HCT116 (cell line): Measurements from ENCODE around the gene GOLGA8K. TPM values are rescaled to one million over a fixed set of nuclear protein-coding genes. Genes with fewer than 3 reads are reported as not detected.
A peak's percentile ranks its signal among the peaks of the same experiment; 100 is the strongest.
"Not testable (repeated sequence)": the region's sequence is repeated elsewhere in the genome, so short reads cannot be mapped to it uniquely, and the experiment has no call there.

Experiments used
- ATAC-seq: fragments of 200-7000 bp; cut with Tn5 transposase; 2 replicates; pipeline ENCODE4 v1.9.1; 2020; ENCODE audit warnings: mild to moderate bottlenecking, moderate library complexity
- BruUV-seq: library from RNA; stranded (reverse); fragments of 400-500 nt; replicated peaks from 2 replicates; lab custom pipeline; 2021; lab: Mats Ljungman, UMichigan
- CTCF ChIA-PET: fragments of 300-600 bp; sonication (Branson Sonifier 250); formaldehyde crosslinking; loops from one replicate; lab custom pipeline; 2021; ENCODE audit warnings: antibody characterized with exemption; lab: Charles Lee
- POLR2A ChIA-PET: fragments of 300-600, 350-600 bp; sonication (Branson Sonifier 250); formaldehyde crosslinking; loops from one replicate; lab custom pipeline; 2021; ENCODE audit warnings: antibody characterized with exemption; lab: Charles Lee
- RAD21 ChIA-PET, 2 experiments: fragments of 300-600 bp; sonication (Branson Sonifier 250); formaldehyde crosslinking; loops; one replicate each; lab custom pipeline; 2023; ENCODE audit warnings: low total read pairs in 2 of 2; ENCODE audit not compliant: uncharacterized antibody in 2 of 2, unreplicated experiment in 2 of 2, low non-redundant PET in 1 of 2; lab: Charles Lee
- DNase-seq: peaks from one replicate; pipeline ENCODE4 v3.0.0-alpha.2; 2010; ENCODE audit warnings: low read depth, low spot score
- H2AFZ ChIP-seq: fragments of 200-600 bp; shearing (Covaris generic), sonication (generic); 2 replicates; pipeline ENCODE4 v1.6.1; 2017; ENCODE audit warnings: low read depth, mixed run types, mixed read lengths, antibody characterized with exemption, low read length; ENCODE audit not compliant: poor library complexity, severe bottlenecking
- H3K27ac ChIP-seq: 2 replicates; pipeline ENCODE4 v1.5.1; 2012; ENCODE audit warnings: low read depth, low read length
- H3K27me3 ChIP-seq: fragments of 200-600 bp; sonication (generic); 2 replicates; pipeline ENCODE4 v1.6.1; 2016; ENCODE audit warnings: mixed run types, low read length, mixed read lengths; ENCODE audit not compliant: insufficient read depth
- H3K36me3 ChIP-seq, 2 experiments: fragments of 200-500 bp in 1 of 2; fragments of 200-600 bp in 1 of 2; sonication (Bioruptor generic) in 1 of 2; sonication (generic) in 1 of 2; 2 replicates each; pipeline versions ENCODE4 v1.5.1 to v1.6.1; 2014 to 2016; ENCODE audit warnings: low read length in 2 of 2, inconsistent platforms in 1 of 2, mixed read lengths in 1 of 2, mixed run types in 1 of 2; ENCODE audit not compliant: insufficient read depth in 2 of 2, control insufficient read depth in 1 of 2
- H3K4me1 ChIP-seq, 2 experiments: fragments of 200-600 bp in 1 of 2; sonication (generic) in 1 of 2; 2 replicates each; pipeline versions ENCODE4 v1.5.1 to v1.6.1; 2012 to 2017; ENCODE audit warnings: low read length in 2 of 2, inconsistent platforms in 1 of 2, mild to moderate bottlenecking in 1 of 2, mixed read lengths in 1 of 2, mixed run types in 1 of 2, moderate library complexity in 1 of 2; ENCODE audit not compliant: insufficient read depth in 2 of 2, control insufficient read depth in 1 of 2
- H3K4me2 ChIP-seq: fragments of 200-600 bp; sonication (generic); 2 replicates; pipeline ENCODE4 v1.6.1; 2017; ENCODE audit warnings: mixed run types, low read length, mixed read lengths
- H3K4me3 ChIP-seq, 2 experiments: fragments of 200-600 bp in 1 of 2; sonication (generic) in 1 of 2; replicated peaks in 1 of 2; 2 replicates each; pipeline ENCODE4 v1.5.1; 2011 to 2016; ENCODE audit warnings: low read length in 2 of 2, control low read depth in 1 of 2, low read depth in 1 of 2, mild to moderate bottlenecking in 1 of 2, mixed read lengths in 1 of 2, mixed run types in 1 of 2
- H3K79me2 ChIP-seq: fragments of 200-600 bp; sonication (generic); 2 replicates; pipeline ENCODE4 v1.6.1; 2017; ENCODE audit warnings: mild to moderate bottlenecking, mixed run types, low read length, moderate library complexity, mixed read lengths; ENCODE audit not compliant: insufficient read depth
- H3K9ac ChIP-seq: fragments of 200-600 bp; sonication (generic); 2 replicates; pipeline ENCODE4 v1.6.1; 2016; ENCODE audit warnings: low read length, mixed read lengths
- H3K9me2 ChIP-seq: fragments of 200-600 bp; sonication (generic), shearing (Covaris generic); 2 replicates; pipeline ENCODE4 v1.6.1; 2017; ENCODE audit warnings: mixed run types, mild to moderate bottlenecking, moderate library complexity; ENCODE audit not compliant: insufficient read depth
- H3K9me3 ChIP-seq, 2 experiments: fragments of 200-500 bp in 1 of 2; fragments of 200-600 bp in 1 of 2; sonication (Bioruptor generic) in 1 of 2; sonication (generic) in 1 of 2; 2 replicates each; pipeline ENCODE4 v1.6.1; 2014 to 2017; ENCODE audit warnings: low read length in 2 of 2, mixed read lengths in 2 of 2, inconsistent platforms in 1 of 2, low read depth in 1 of 2, mild to moderate bottlenecking in 1 of 2, mixed run types in 1 of 2, moderate library complexity in 1 of 2; ENCODE audit not compliant: control insufficient read depth in 1 of 2, insufficient read depth in 1 of 2
- H4K20me1 ChIP-seq: fragments of 200-600 bp; sonication (generic), shearing (Covaris generic); 2 replicates; pipeline ENCODE4 v1.6.1; 2017; ENCODE audit warnings: mixed run types, mild to moderate bottlenecking, moderate library complexity; ENCODE audit not compliant: insufficient read depth
- intact Hi-C: fragments of 100-400 bp; cut with micrococcal nuclease; formaldehyde crosslinking; loops from 2 replicates; pipeline ENCODE4 v1.10.0; 2022
- total RNA-seq: library from RNA; stranded (reverse); gene quantifications from one replicate; pipeline ENCODE4 v1.2.1, GENCODE V29; 2021; ENCODE audit not compliant: unreplicated experiment

GOLGA8K gene
- total RNA-seq, 1 experiment from 2014 or later: 3.3 TPM

DNA sequence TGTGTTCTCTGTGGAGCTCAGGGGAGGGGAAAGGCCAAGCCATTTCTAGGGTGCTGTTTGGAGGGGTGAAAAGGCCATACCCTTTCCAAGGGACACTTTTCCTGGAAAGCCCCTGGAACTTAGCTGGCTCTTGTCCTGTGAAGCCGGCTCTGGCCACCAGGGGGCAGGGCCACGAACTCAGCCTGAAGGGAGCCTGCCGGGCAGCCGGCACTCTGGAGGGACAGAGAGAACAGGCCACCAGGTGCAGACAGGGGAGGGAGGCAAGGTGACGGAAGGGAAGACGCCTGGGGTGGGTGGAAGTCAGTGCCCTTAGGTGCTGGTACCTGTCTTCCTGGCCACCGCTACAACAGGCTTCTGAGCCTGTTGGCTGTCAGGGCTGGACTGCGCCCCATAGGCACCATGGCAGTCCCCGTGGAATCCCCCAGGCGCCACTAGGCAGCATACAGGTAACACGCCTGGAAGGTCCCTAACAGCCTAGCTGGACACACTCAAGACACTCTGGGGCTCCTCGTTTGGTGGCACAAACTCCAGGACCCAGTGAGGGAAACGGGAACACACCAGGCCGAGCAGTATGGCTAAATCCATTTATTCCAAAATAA, 14.9 kb downstream of the GOLGA8K start:
- H3K79me2 ChIP-seq, BruUV-seq, RAD21 ChIA-PET, H3K27me3 ChIP-seq, H3K9me3 ChIP-seq, POLR2A ChIA-PET, H3K4me1 ChIP-seq, DNase-seq, H3K4me2 ChIP-seq, H3K27ac ChIP-seq, H3K9ac ChIP-seq, H3K4me3 ChIP-seq, intact Hi-C loops, H2AFZ ChIP-seq, H4K20me1 ChIP-seq, H3K9me2 ChIP-seq, H3K36me3 ChIP-seq, CTCF ChIA-PET: not testable (repeated sequence)
- ATAC-seq: peak; percentile 93

- RAD21 ChIA-PET, DNase-seq: not testable (repeated sequence)
Measured at GRCh38 chr15:32385823-32386495, 17.1 kb downstream of the GOLGA8K start.

GRCh38 chr15:32374185-32374584, 28.9 kb downstream of the GOLGA8K start:
- H3K9me3 ChIP-seq, H3K4me2 ChIP-seq, H3K4me1 ChIP-seq, H3K27me3 ChIP-seq, H3K27ac ChIP-seq, intact Hi-C loops, DNase-seq, RAD21 ChIA-PET, BruUV-seq, H4K20me1 ChIP-seq, POLR2A ChIA-PET, H3K36me3 ChIP-seq, H3K79me2 ChIP-seq, H3K9me2 ChIP-seq, H3K9ac ChIP-seq, H2AFZ ChIP-seq, ATAC-seq, CTCF ChIA-PET, H3K4me3 ChIP-seq: not testable (repeated sequence)

More at GRCh38 chr15:32385823-32386495, 17.1 kb downstream of the GOLGA8K start:
- CTCF ChIA-PET, H3K36me3 ChIP-seq, H2AFZ ChIP-seq, H3K27me3 ChIP-seq, H3K9me2 ChIP-seq, H4K20me1 ChIP-seq, BruUV-seq, H3K4me3 ChIP-seq, H3K9me3 ChIP-seq, intact Hi-C loops, H3K9ac ChIP-seq, POLR2A ChIA-PET, ATAC-seq, H3K27ac ChIP-seq, H3K79me2 ChIP-seq, H3K4me2 ChIP-seq, H3K4me1 ChIP-seq: not testable (repeated sequence)

GRCh38 chr15:32373707-32374106, 29.4 kb downstream of the GOLGA8K start:
- H3K4me1 ChIP-seq, RAD21 ChIA-PET, BruUV-seq, intact Hi-C loops, ATAC-seq, H2AFZ ChIP-seq, H3K4me3 ChIP-seq, H4K20me1 ChIP-seq, DNase-seq, H3K9me3 ChIP-seq, CTCF ChIA-PET, H3K9ac ChIP-seq, H3K36me3 ChIP-seq, H3K4me2 ChIP-seq, H3K9me2 ChIP-seq, H3K27ac ChIP-seq, H3K79me2 ChIP-seq, POLR2A ChIA-PET, H3K27me3 ChIP-seq: not testable (repeated sequence)
